ENCODE measurements around the gene GMPR. TPM values are rescaled to one million over a fixed set of nuclear protein-coding genes. Genes with fewer than 3 reads are reported as not detected.
"Not testable (repeated sequence)": the region's sequence is repeated elsewhere in the genome, so short reads cannot be mapped to it uniquely, and the experiment has no call there.

The GMPR gene
- total and polyA plus RNA-seq, 10 of the 15 experiments (the other 5 are each of a cell fraction or from before 2014, with no cell fraction given): 0.15 to 1.8 (median 0.49) TPM; not detected in 1

GRCh38 chr6:16260602-16261001, 22.2 kb downstream of the GMPR start:
- H4K20me1 ChIP-seq (ENCODE audit: control insufficient read depth, insufficient read depth); RAD21 ChIA-PET (ENCODE audit: unreplicated experiment); H2AFZ ChIP-seq (ENCODE audit: control insufficient read depth, low read depth, low read length); H3K4me3 ChIP-seq; H3K36me3 ChIP-seq (ENCODE audit: control insufficient read depth in 2 of 2, insufficient read depth in 2 of 2, low read length in 1 of 2); H3K4me2 ChIP-seq (ENCODE audit: control insufficient read depth, insufficient read depth); BruUV-seq (replicated peaks); H3K4me1 ChIP-seq (ENCODE audit: control insufficient read depth, insufficient read depth, low read length); FAIRE-seq; ATAC-seq; H3K9me3 ChIP-seq (replicated peaks; ENCODE audit: control insufficient read depth, insufficient read depth, low read length); H3K27ac ChIP-seq (ENCODE audit: control insufficient read depth, insufficient read depth); H3K79me2 ChIP-seq (ENCODE audit: control insufficient read depth, insufficient read depth, low read length); H3K27me3 ChIP-seq (replicated peaks in 1 of 2; ENCODE audit: control insufficient read depth in 2 of 2, insufficient read depth in 2 of 2, low read length in 1 of 2); in situ Hi-C loops (cut with MboI); POLR2A ChIA-PET; DNase-seq (ENCODE audit: low read depth, low spot score); intact Hi-C loops (cut with micrococcal nuclease; ENCODE audit: unreplicated experiment); H3K9ac ChIP-seq (ENCODE audit: control insufficient read depth, insufficient read depth, low read length); SMC1A ChIA-PET (ENCODE audit: uncharacterized antibody, unreplicated experiment); CTCF ChIA-PET: not testable (repeated sequence)
- WGBS (ENCODE audit: insufficient coverage, insufficient replicate concordance, low lambda C conversion rate, missing lambda C conversion rate): 54% methylated on average over 8 of the region's 9 CpGs

- H3K4me2 ChIP-seq (ENCODE audit: control insufficient read depth, insufficient read depth); H3K79me2 ChIP-seq (ENCODE audit: control insufficient read depth, insufficient read depth, low read length); H4K20me1 ChIP-seq (ENCODE audit: control insufficient read depth, insufficient read depth); H3K27me3 ChIP-seq (replicated peaks in 1 of 2; ENCODE audit: control insufficient read depth in 2 of 2, insufficient read depth in 2 of 2, low read length in 1 of 2); H3K4me3 ChIP-seq; ATAC-seq; H3K36me3 ChIP-seq (ENCODE audit: control insufficient read depth in 2 of 2, insufficient read depth in 2 of 2, low read length in 1 of 2); H3K9ac ChIP-seq (ENCODE audit: control insufficient read depth, insufficient read depth, low read length); intact Hi-C loops (cut with micrococcal nuclease; ENCODE audit: unreplicated experiment); in situ Hi-C loops (cut with MboI); H3K27ac ChIP-seq (ENCODE audit: control insufficient read depth, insufficient read depth); DNase-seq (ENCODE audit: low read depth, low spot score); FAIRE-seq; POLR2A ChIA-PET; H3K9me3 ChIP-seq (replicated peaks; ENCODE audit: control insufficient read depth, insufficient read depth, low read length); CTCF ChIA-PET; H2AFZ ChIP-seq (ENCODE audit: control insufficient read depth, low read depth, low read length); RAD21 ChIA-PET (ENCODE audit: unreplicated experiment); BruUV-seq (replicated peaks); H3K4me1 ChIP-seq (ENCODE audit: control insufficient read depth, insufficient read depth, low read length); SMC1A ChIA-PET (ENCODE audit: uncharacterized antibody, unreplicated experiment): not testable (repeated sequence)
- WGBS (ENCODE audit: insufficient coverage, insufficient replicate concordance, low lambda C conversion rate, missing lambda C conversion rate): 70% methylated on average over 11 of the region's 12 CpGs
Measured at GRCh38 chr6:16262773-16263172, 24.4 kb downstream of the GMPR start.

GRCh38 chr6:16263464-16264099, 25.2 kb downstream of the GMPR start:
- H2AFZ ChIP-seq (ENCODE audit: control insufficient read depth, low read depth, low read length); H3K4me3 ChIP-seq; H3K4me2 ChIP-seq (ENCODE audit: control insufficient read depth, insufficient read depth); H3K27ac ChIP-seq (ENCODE audit: control insufficient read depth, insufficient read depth); ATAC-seq; RAD21 ChIA-PET (ENCODE audit: unreplicated experiment); H4K20me1 ChIP-seq (ENCODE audit: control insufficient read depth, insufficient read depth); DNase-seq (ENCODE audit: low read depth, low spot score); H3K79me2 ChIP-seq (ENCODE audit: control insufficient read depth, insufficient read depth, low read length); POLR2A ChIA-PET; H3K9ac ChIP-seq (ENCODE audit: control insufficient read depth, insufficient read depth, low read length); FAIRE-seq; in situ Hi-C loops (cut with MboI); intact Hi-C loops (cut with micrococcal nuclease; ENCODE audit: unreplicated experiment); H3K9me3 ChIP-seq (replicated peaks; ENCODE audit: control insufficient read depth, insufficient read depth, low read length); CTCF ChIA-PET; H3K4me1 ChIP-seq (ENCODE audit: control insufficient read depth, insufficient read depth, low read length); BruUV-seq (replicated peaks); SMC1A ChIA-PET (ENCODE audit: uncharacterized antibody, unreplicated experiment); H3K36me3 ChIP-seq (ENCODE audit: control insufficient read depth in 2 of 2, insufficient read depth in 2 of 2, low read length in 1 of 2); H3K27me3 ChIP-seq (replicated peaks in 1 of 2; ENCODE audit: control insufficient read depth in 2 of 2, insufficient read depth in 2 of 2, low read length in 1 of 2): not testable (repeated sequence)
- WGBS (ENCODE audit: insufficient coverage, insufficient replicate concordance, low lambda C conversion rate, missing lambda C conversion rate): 47% methylated on average over 13 of the region's 13 CpGs
